HG03342 (cell line): Measurements from ENCODE around the gene CFAP46.

Source experiments
- ATAC-seq: cut with Tn5 transposase; IDR thresholded peaks from one replicate; pipeline ENCODE4 v1.9.1; 2021; ENCODE audit warnings: mild to moderate bottlenecking, moderate library complexity; ENCODE audit not compliant: unreplicated experiment

The CFAP46 gene

DNA sequence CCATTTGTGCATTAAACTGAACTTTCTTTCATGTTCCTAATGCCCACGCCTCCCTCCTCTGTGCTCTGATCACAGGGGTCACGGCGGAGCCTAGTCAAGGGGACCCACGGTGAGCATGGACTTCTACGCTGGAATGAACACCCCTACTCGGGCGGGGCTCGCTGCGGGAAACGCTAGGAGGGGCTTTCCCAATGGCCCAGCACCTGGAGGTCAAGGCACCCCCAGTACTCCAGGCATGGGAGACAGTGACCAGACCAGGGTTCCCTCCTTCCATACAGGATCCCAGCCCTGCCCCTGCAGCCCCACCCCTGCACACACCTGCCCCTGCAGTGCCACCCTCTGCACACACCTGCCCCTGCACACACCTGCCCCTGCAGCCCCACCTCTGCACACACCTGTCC lies 129.4 kb downstream of the CFAP46 start:
- no peak for ATAC-seq

DNA sequence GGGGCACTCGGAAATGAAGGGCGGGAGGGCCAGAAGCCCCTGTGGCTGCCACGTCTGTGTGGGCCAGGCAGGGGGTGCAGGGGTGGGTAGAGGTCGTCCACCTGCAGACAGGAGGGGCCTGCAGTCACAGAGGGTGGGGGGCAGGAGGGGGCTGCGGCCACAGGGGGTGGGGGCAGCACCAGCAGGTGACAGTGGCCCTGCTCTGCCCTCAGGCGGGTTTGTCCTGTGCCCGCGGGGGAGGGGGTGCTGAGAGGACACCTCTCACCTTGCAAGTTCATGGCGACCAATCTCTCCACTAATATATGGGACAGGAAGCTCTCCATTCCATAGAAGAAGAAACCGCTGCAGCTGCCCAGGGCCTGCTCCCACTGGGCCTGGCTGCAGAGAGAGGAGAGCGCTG lies 129.8 kb downstream of the CFAP46 start:
- ATAC-seq = no peak

- ATAC-seq = no peak
Measured at GRCh38 chr10:132811891-132812481, 130.4 kb downstream of the CFAP46 start.

- ATAC-seq = no peak
Measured at GRCh38 chr10:132810807-132811700, 131.3 kb downstream of the CFAP46 start.

DNA sequence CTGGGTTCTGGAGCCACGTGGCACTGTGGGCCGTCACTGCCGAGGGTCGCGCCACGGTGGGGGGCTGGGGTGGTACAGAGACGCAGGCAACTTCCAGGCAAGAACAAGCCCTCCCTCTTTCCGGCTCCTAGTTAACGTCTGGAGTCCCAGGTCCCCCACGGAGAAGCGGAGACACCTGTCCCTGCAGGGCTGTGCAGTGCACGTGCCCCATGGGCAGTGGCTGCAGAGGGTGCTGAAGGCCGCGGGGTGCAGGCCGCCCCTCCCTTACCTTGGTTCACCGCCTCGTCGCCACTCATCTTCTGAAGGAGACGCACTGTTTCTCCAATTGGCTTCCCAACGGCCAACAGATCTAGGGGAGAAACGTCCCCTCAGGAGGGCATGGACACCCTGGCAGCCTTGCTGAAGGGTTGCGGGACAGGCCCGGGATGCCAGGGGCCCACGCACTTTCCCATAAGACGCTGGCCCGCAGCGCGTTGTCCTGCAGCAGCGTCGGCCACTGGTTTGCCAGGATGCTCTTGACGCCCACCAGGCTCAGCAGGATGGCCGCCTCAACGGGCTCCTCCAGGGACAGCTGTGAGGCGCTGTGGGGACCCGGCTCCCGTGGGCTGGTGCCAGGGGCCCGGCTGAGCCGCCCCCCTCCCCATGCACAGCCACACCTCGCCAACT lies 132.1 kb downstream of the CFAP46 start:
- ATAC-seq = no peak

DNA sequence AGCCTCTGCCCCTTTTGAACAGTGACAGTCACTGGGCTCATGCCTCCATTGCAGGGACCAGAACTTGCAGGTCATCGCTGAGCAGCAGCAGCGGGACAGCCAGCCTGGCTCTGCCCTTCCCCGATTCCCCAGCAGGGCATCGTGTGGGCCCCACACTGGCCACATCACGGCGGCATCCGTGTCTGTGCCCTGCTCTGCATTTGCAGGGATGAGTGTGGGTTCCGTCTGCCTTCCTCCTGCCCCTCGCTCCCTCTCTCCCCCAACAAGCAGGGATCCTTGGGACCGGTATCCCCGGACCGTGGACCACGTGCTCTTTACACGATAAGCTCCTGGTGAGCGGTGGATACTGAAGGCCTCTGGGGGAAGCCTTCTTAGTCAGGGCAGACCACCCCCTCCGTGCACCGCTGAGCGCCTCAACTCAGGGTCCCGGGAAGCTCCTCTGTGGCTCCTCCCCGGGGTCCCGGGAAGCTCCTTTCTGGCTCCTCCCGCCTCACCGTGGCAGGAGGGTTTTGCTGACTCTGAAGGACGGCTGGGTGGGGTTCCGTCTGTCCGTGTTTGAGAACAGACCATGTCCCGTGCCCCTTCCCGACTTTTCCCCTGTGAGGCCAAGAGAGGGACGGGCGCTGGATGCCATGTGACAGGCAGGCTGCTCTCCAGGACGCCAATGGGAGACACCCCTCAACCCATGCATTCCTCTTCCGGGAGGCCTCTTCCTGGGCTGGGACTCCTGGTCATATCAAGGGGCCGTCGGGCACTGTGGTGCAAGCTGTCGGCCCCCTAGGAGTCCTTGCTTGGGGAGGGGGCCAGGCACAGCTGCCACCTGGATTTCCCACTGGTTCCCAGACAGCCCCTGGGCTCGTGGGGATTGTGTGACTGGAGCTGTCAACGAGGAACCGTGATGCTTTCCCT lies 132.9 kb downstream of the CFAP46 start:
- ATAC-seq = no peak

DNA sequence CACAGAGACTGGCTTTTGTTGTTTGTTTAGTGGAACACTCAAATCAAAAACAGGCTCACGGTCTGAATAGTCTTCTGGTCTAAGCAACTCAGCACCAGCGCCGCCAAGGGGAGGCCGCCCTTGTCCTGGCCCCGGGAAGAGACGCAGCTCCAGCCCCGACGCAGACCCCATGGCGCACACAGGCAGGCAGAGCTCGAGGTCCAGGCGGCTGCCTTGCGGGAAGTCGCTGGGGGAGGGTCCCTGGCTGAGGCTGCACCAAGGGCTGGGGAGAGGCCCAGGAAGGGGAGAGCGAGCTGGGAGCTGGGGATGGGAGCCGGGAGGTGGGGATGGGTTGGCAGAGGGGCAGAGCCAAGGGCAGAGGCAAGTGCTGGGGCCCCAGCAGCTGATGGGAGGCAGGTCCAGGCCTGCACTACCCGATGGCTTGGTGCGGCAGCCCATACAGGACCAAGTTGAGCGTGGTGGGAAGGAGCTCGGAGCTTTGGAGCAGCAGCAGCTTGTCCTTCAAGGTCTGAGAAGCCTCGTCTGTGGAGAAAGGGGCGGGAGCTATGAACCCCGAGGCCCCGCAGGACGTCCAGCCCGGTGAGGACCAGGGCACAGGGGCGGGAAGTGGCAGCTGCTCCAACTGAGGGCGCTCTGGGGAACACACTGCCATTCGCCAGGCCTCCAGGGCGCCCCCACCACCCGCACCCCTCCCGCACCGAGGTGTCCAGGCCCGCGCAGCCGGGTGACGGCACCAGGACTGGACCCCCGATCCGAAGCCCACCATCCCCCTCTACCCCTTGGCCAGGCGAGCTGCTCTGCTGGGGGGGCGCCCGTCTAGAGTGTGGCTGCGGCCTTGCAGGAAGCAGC lies 133.8 kb downstream of the CFAP46 start:
- ATAC-seq = no peak

- no peak for ATAC-seq
Measured at GRCh38 chr10:132807621-132808049, 134.7 kb downstream of the CFAP46 start.

GRCh38 chr10:132806561-132807003 lies 135.8 kb downstream of the CFAP46 start:
- ATAC-seq = no peak

- ATAC-seq = no peak
Measured at GRCh38 chr10:132806110-132806509, 136.3 kb downstream of the CFAP46 start.

DNA sequence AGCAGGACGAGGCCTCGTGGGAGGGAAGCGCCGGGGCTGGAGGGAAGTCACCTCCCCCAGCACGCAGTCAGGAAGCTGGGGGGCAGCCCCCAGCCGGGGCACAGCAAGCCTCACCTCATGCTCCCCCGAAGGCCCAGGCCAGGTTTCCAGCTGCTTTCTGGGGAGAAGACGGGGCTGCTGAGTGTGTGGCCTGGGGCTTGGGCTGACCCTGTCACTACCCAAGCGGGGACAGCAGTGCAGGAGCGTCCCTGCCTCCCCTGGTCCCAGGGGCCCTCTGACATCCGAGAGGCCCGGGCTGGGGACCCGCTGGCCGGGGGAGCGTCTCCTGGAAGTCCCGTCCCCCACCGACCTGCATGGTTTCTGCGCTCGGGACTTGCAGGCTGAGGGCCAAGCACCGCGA lies 136.8 kb downstream of the CFAP46 start:
- no peak for ATAC-seq

DNA sequence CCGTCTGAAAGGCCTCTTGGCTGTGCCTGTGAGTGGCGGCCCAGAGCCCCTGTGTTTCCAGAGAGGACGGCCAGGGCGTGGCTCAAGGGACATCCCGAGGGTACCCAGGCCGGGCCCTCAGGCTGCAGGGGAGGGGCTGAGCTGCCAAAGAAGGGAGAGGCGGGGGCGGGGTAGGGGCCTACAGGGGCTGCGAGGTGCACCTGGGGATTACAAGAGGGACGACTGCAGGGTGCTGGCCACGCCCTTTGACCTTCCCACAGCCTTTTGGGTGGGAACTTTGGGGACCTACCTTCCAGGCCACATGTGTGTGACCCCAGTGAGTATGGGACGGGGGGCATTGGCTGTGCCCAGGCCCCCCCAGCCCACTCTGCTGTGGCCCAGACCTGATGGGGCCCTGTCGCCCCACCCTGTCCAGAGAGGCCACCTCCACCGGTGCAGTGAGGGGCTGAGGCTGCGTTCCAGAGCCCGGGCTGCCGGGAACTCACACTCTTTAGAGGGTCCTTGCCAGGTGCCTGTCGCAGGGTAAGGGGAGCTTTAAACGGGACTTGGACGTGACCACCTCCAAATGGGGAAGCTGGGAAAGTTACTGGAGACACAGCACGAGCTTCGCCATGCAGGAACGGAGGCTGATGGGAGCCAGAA lies 137.5 kb downstream of the CFAP46 start:
- no peak for ATAC-seq

DNA sequence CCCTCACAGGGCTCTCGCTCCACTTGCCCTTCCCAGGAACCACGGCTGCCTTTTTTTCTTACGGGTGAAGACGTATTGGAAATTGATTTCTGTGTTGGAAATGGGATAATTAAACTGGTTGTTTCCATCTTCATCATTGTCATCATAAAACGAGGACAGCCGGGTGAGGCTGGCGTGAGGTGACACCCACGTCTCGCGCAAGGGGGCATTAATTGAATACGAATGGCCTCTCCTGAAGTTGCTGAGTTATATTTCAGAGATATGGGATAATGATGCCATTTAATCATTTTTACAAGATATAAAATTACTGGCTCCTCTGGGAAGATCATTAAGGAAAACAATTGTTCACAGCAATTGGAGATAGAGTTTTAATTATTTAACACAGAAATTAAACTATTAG lies 138.1 kb downstream of the CFAP46 start:
- no peak for ATAC-seq

GRCh38 chr10:132803416-132804210 lies 138.8 kb downstream of the CFAP46 start:
- no peak for ATAC-seq

DNA sequence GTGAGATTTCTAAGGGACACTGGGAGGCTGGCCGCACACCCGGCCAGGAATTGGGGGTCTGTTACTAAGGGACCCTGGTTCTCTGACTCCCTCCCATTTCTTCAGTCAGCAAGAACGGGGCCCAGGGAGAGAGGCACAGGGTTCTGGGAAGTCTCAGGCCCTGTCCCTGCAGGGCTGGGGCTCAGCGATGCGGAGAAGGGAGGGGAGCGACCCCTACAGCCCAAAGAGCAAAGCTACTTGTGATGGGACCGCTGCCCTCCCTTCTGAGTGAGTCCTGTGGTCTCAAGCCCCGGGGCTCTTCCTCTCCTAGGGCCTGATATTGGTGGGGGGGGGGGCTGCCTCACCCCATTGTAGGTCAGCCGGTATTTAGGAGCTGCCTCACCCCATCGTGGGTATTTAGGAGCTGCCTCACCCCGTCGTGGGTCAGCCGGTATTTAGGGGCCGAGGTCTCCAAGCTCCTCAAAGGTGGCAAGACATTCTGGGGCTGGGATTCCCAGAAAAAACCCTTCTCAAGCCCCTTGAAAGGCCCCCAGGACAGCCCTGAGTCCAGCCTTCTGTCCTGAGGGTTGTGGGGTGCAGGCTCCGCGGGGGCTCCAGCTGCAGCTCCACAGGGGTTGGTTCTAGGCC lies 139.6 kb downstream of the CFAP46 start:
- no peak for ATAC-seq

DNA sequence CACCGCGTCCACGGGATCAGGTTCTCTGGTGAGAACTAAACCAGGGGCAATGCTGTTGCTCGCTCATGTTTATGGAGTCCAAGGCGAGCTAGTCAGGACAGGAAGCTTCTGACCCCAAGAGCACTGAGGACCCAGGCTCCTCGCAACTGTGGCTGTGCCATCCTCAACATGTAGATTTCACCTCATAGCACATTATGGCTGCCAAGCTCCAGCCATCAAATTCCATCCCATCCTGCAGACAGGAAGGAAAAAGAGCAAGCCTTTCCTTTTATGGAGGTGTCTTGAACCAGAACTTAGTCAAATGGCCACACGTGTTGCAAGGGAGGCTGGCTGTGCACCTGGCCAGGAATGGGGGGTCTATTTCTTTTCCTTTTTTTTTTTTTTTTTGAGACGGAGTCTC lies 140.3 kb downstream of the CFAP46 start:
- ATAC-seq = no peak

- ATAC-seq = no peak
Measured at GRCh38 chr10:132799865-132800264, 142.5 kb downstream of the CFAP46 start.

DNA sequence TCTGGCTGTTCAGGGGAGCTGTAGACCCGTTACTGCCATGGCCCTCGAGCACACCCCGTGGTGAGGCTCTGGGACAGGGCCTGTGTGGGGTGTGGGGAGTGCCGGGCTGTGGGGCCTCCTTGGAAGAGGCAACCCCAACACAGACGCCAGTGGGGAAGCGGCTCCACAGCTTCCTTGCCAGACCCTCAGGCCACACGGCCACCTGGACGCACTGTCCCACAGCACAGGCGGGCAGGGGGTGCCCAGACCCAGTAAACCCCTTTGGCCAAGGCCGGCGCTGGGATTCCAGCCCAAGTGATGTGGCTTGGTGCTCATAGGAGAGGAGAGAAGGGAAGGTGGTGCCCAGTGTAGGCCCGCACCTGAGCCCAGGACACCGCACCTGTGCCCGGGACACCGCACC lies 143.5 kb downstream of the CFAP46 start:
- no peak for ATAC-seq
